Lower lobe of right lung (tissue), 2 donors: Measurements from ENCODE around the gene MRRF. TPM values are rescaled to one million over a fixed set of nuclear protein-coding genes. Genes with fewer than 3 reads are reported as not detected.

ENCODE experiments used
- ATAC-seq, 2 donors: fragments of 200-7000 bp; cut with Tn5 transposase; one replicate each; pipeline ENCODE4 v1.9.1; 2020 to 2022; ENCODE audit warnings: mild to moderate bottlenecking in 2 of 2, moderate library complexity in 2 of 2
- DNase-seq: peaks from one replicate; pipeline ENCODE4 v3.0.0-alpha.2; 2020
- H3K27ac ChIP-seq: fragments of 200-600 bp; one replicate; pipeline ENCODE4 v1.8.0; 2022
- H3K27me3 ChIP-seq: fragments of 200-600 bp; one replicate; pipeline ENCODE4 v1.8.0; 2022; ENCODE audit warnings: low read depth
- H3K36me3 ChIP-seq: fragments of 200-600 bp; one replicate; pipeline ENCODE4 v1.8.0; 2022; ENCODE audit warnings: mild to moderate bottlenecking
- H3K4me1 ChIP-seq: fragments of 200-600 bp; one replicate; pipeline ENCODE4 v1.8.0; 2022
- H3K4me3 ChIP-seq: fragments of 200-600 bp; one replicate; pipeline ENCODE4 v1.8.0; 2022; ENCODE audit warnings: mild to moderate bottlenecking
- H3K9me3 ChIP-seq: fragments of 200-600 bp; one replicate; pipeline ENCODE4 v1.8.0; 2022
- CTCF ChIP-seq: fragments of 200-600 bp; IDR thresholded peaks from one replicate; pipeline ENCODE4 v1.8.0; 2022; ENCODE audit warnings: antibody characterized with exemption, mild to moderate bottlenecking
- intact Hi-C: fragments of 100-400 bp; cut with DNase I; formaldehyde crosslinking; loops from one replicate; pipeline ENCODE4 v1.11.0; 2022
- total RNA-seq: library from RNA; stranded (reverse); fragmentation: NEBNext Ultra II Directional; extraction: Animal tissue kit (Norgen Biotek cat#: 25700); gene quantifications from one replicate; pipeline ENCODE4 v1.2.1, GENCODE V29; 2021
- donor health status: DM: no; HTN: yes; CAD: no; lungs with severe emphysema.

Gene MRRF
- total RNA-seq, 1 donor from 2014 or later = 30.2 TPM

GRCh38 chr9:122374885-122375420 is 110.3 kb downstream of the MRRF start:
- H3K4me1 ChIP-seq = peaks cover 37% of the 10 kb centered on the region

GRCh38 chr9:122376796-122377195 is 112.1 kb downstream of the MRRF start:
- Histone ChIP-seq H3K27me3 (peaks cover 7% of the 10 kb centered on the region), H3K9me3 (no peaks in the 10 kb centered on the region), H3K4me1 (peaks cover 19% of the 10 kb centered on the region), H3K27ac (no peak overlapping the region), H3K4me3 (no peak overlapping the region), H3K36me3 (no peaks in the 10 kb centered on the region)
- no peak for DNase-seq
- TF ChIP-seq CTCF = no peak
- intact Hi-C loops = no loop called here
- no peak for ATAC-seq

More at GRCh38 chr9:122374885-122375420, 110.3 kb downstream of the MRRF start:
- intact Hi-C loops = no loop called here
- DNase-seq = peak; percentile 62
- no peaks in the 10 kb centered on the region for H3K9me3 ChIP-seq
- TF ChIP-seq CTCF = no peak
- peak; percentile 48 to 49 for ATAC-seq
- H3K36me3 ChIP-seq = no peaks in the 10 kb centered on the region
- no peak overlapping the region for H3K4me3 ChIP-seq
- peaks cover 16% of the 10 kb centered on the region for H3K27me3 ChIP-seq
- no peak overlapping the region for H3K27ac ChIP-seq

GRCh38 chr9:122377241-122378164 is 112.8 kb downstream of the MRRF start:
- no peak for ATAC-seq
- no peak overlapping the region for H3K27ac ChIP-seq
- H3K9me3 ChIP-seq = no peaks in the 10 kb centered on the region
- peaks cover 19% of the 10 kb centered on the region for H3K4me1 ChIP-seq
- DNase-seq = no peak
- H3K36me3 ChIP-seq = no peaks in the 10 kb centered on the region
- peaks cover under 1% of the 10 kb centered on the region for H3K27me3 ChIP-seq
- no peak for TF ChIP-seq CTCF
- intact Hi-C loops = no loop called here
- H3K4me3 ChIP-seq = no peak overlapping the region

DNA sequence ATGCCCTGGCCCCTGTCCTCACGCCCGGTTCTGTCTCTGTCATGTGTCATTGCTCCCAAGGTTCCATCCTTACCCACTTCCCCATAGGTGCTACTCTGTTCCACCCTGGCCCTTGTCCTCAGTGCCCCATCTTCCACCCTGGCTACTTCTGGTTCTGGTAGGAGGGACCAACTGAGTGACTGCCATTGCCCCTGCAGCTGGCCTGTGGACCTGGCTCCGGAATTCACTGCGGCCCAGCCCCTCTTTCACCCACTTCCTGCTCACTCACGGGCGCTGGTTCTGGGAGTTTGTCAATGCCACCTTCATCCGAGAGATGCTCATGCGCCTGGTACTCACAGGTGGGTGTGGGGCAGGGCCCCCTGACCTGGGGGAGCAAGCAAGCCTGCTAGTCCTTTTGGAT is 113.6 kb downstream of the MRRF start:
- TF ChIP-seq CTCF = no peak
- H3K36me3 ChIP-seq = no peaks in the 10 kb centered on the region
- peaks cover 19% of the 10 kb centered on the region for H3K4me1 ChIP-seq
- no peak for ATAC-seq
- H3K27ac ChIP-seq = no peak overlapping the region
- no peak for DNase-seq
- H3K4me3 ChIP-seq = no peak overlapping the region
- intact Hi-C loops = no loop called here
- no peaks in the 10 kb centered on the region for H3K9me3 ChIP-seq
- no peaks in the 10 kb centered on the region for H3K27me3 ChIP-seq

GRCh38 chr9:122379340-122379739 is 114.7 kb downstream of the MRRF start:
- Histone ChIP-seq H3K9me3 (no peaks in the 10 kb centered on the region), H3K27me3 (no peaks in the 10 kb centered on the region), H3K27ac (no peak overlapping the region), H3K36me3 (no peaks in the 10 kb centered on the region), H3K4me1 (peaks cover 19% of the 10 kb centered on the region), H3K4me3 (no peak overlapping the region)
- intact Hi-C loops = no loop called here
- DNase-seq (no peak), ATAC-seq (no peak)
- TF ChIP-seq CTCF = peak; percentile 24
